Transverse colon (tissue), 4 donors: ENCODE data around the gene DMXL1. TPM values are rescaled to one million over a fixed set of nuclear protein-coding genes. Genes with fewer than 3 reads are reported as not detected.

ENCODE experiments used
- DNase-seq: peaks from one replicate; pipeline ENCODE4 v3.0.0-alpha.2; 2019
- H3K27ac ChIP-seq, 4 donors: fragments of 200-600 bp; sonication (generic); 2 replicates each; pipeline ENCODE4 v1.5.1; 2016 to 2018; ENCODE audit warnings: inconsistent platforms in 4 of 4
- H3K27me3 ChIP-seq: fragments of 200-600 bp; sonication (generic); 2 replicates; pipeline ENCODE4 v1.5.1; 2017; ENCODE audit warnings: inconsistent platforms
- H3K36me3 ChIP-seq, 4 donors: fragments of 200-600 bp; sonication (generic); 2 replicates each; pipeline ENCODE4 v1.5.1; 2017 to 2019; ENCODE audit warnings: inconsistent platforms in 4 of 4
- H3K4me1 ChIP-seq, 4 donors: fragments of 200-600 bp; sonication (generic); 2 replicates each; pipeline ENCODE4 v1.5.1; 2017 to 2020; ENCODE audit warnings: inconsistent platforms in 4 of 4
- H3K4me3 ChIP-seq, 4 donors: fragments of 200-600 bp; sonication (generic); 1 replicate in 1 of 4; 2 replicates in 3 of 4; pipeline versions ENCODE4 v1.5.1 to v1.6.1; 2017 to 2019; ENCODE audit warnings: inconsistent platforms in 4 of 4
- H3K9me3 ChIP-seq, 2 donors: fragments of 200-600 bp; sonication (generic); 2 replicates each; pipeline ENCODE4 v1.5.1; 2017 to 2019; ENCODE audit warnings: inconsistent platforms in 2 of 2
- CTCF ChIP-seq, 5 experiments: fragments of 200-600 bp in 3 of 5; fragments of 450-650 bp in 2 of 5; sonication (generic) in 3 of 5; IDR thresholded peaks; 1 replicate in 2 of 5; 2 replicates in 3 of 5; pipeline ENCODE4 v1.5.1; 2016 to 2017; ENCODE audit warnings: antibody characterized with exemption in 5 of 5, inconsistent platforms in 3 of 5, mild to moderate bottlenecking in 2 of 5, moderate library complexity in 1 of 5
- EP300 ChIP-seq: sonication (generic); formaldehyde crosslinking; IDR thresholded peaks from one replicate; pipeline ENCODE4 v1.6.1; 2017; ENCODE audit warnings: antibody characterized with exemption, low read depth
- POLR2A ChIP-seq: fragments of 450-650 bp; IDR thresholded peaks from one replicate; pipeline ENCODE4 v1.6.1; 2016; ENCODE audit warnings: antibody characterized with exemption, mild to moderate bottlenecking, moderate library complexity
- POLR2AphosphoS5 ChIP-seq, 3 donors: sonication (generic); formaldehyde crosslinking; IDR thresholded peaks; one replicate each; pipeline ENCODE4 v1.6.1; 2016; ENCODE audit warnings: antibody characterized with exemption in 3 of 3
- WGBS, 2 donors: methylation state at CpG; one replicate each; pipeline ENCODE4 v1.1.5; 2018; ENCODE audit warnings: low coverage in 1 of 2; 5-methylcytosine and 5-hydroxymethylcytosine counted together
- in situ Hi-C, 4 donors: fragments of 200-750 bp; cut with MboI; loops; one replicate each; pipeline versions ENCODE4 v1.15.0 to v1.15.1; 2017; ENCODE audit warnings: low sequenced_read_pairs in 3 of 4, low pct_ligation_motif_present in 1 of 4, low pct_unique_long_range_greater_than_20kb in 1 of 4
- intact Hi-C: fragments of 100-400 bp; cut with DNase I; formaldehyde crosslinking; loops from one replicate; pipeline ENCODE4 v1.15.1; 2023; ENCODE audit warnings: low total_unique reads
- total RNA-seq, 4 donors: library from RNA; depleted of rRNA; stranded (reverse); fragments of >200 nt; gene quantifications; one replicate each; pipeline ENCODE4 v1.1.0, GENCODE V29; 2016

The DMXL1 gene
- total RNA-seq, 4 donors from 2014 or later, result 44.6 to 84.8 (median 58.2) TPM

GRCh38 chr5:119279093-119279492 lies 208.2 kb downstream of the DMXL1 start:
- H3K27me3 ChIP-seq, result no peaks in the 10 kb centered on the region
- no peak for DNase-seq
- no peaks in the 10 kb centered on the region for H3K36me3 ChIP-seq
- 83 to 85% methylated on average over 1 of the region's 1 CpG for WGBS, 2 donors
- H3K27ac ChIP-seq, result no peak overlapping the region
- H3K4me1 ChIP-seq, result peaks cover 3 to 16% (median 8%) of the 10 kb centered on the region in 4 donors
- intact Hi-C loops (loop anchor here (10.0 kb wide), 2 partner anchors 46 to 136 kb away; no protein-coding TSS in a partner anchor), in situ Hi-C loops (no loop called here)
- H3K4me3 ChIP-seq, result no peak overlapping the region
- TF ChIP-seq POLR2A (no peak), POLR2AphosphoS5 (IDR thresholded peaks at IDR 0.05) (no peak), CTCF (IDR thresholded peaks at IDR 0.05) (no peak), EP300 (no peak)
- no peaks in the 10 kb centered on the region for H3K9me3 ChIP-seq

GRCh38 chr5:119280380-119280779 lies 209.5 kb downstream of the DMXL1 start:
- intact Hi-C loops (no loop called here), in situ Hi-C loops (no loop called here)
- Histone ChIP-seq H3K36me3 (no peaks in the 10 kb centered on the region), H3K27ac (no peak overlapping the region), H3K4me1 (peaks cover 0 to 11% (median 0%) of the 10 kb centered on the region in 4 donors), H3K9me3 (no peaks in the 10 kb centered on the region), H3K27me3 (no peaks in the 10 kb centered on the region), H3K4me3 (no peak overlapping the region)
- WGBS, 2 donors, result 68 to 79% methylated on average over 3 of the region's 3 CpGs
- TF ChIP-seq POLR2AphosphoS5 (IDR thresholded peaks at IDR 0.05) (no peak), POLR2A (no peak), EP300 (no peak), CTCF (IDR thresholded peaks at IDR 0.05) (no peak)
- DNase-seq, result no peak

GRCh38 chr5:119282628-119283027 lies 211.7 kb downstream of the DMXL1 start:
- TF ChIP-seq POLR2AphosphoS5 (IDR thresholded peaks at IDR 0.05) (no peak), EP300 (no peak), POLR2A (no peak), CTCF (IDR thresholded peaks at IDR 0.05) (no peak)
- in situ Hi-C loops, result no loop called here

GRCh38 chr5:119284031-119284430 lies 213.1 kb downstream of the DMXL1 start:
- no peak overlapping the region for H3K27ac ChIP-seq
- H3K4me1 ChIP-seq, result peaks cover 0 to 36% (median 3%) of the 10 kb centered on the region in 4 donors
- TF ChIP-seq POLR2A, result no peak
- no peaks in the 10 kb centered on the region for H3K27me3 ChIP-seq
- intact Hi-C loops (no loop called here), in situ Hi-C loops (no loop called here)
- no peak overlapping the region for H3K4me3 ChIP-seq
- 78% methylated on average over 1 of the region's 1 CpG; no CpG with 5 or more reads in 1 of the 2 donors for WGBS, 2 donors
- H3K9me3 ChIP-seq, result no peaks in the 10 kb centered on the region
- no peak for DNase-seq
- no peaks in the 10 kb centered on the region for H3K36me3 ChIP-seq

More at GRCh38 chr5:119282628-119283027, 211.7 kb downstream of the DMXL1 start:
- 92% methylated on average over 2 of the region's 2 CpGs; no CpG with 5 or more reads in 1 of the 2 donors for WGBS, 2 donors
- no peaks in the 10 kb centered on the region for H3K9me3 ChIP-seq
- H3K27me3 ChIP-seq, result no peaks in the 10 kb centered on the region
- H3K4me3 ChIP-seq, result no peak overlapping the region
- H3K36me3 ChIP-seq, result no peaks in the 10 kb centered on the region
- no peak overlapping the region for H3K27ac ChIP-seq
- intact Hi-C loops, result no loop called here
- H3K4me1 ChIP-seq, result peaks cover 0 to 22% (median 2%) of the 10 kb centered on the region in 4 donors
- DNase-seq, result no peak
